Caco-2 (cell line): Measurements from ENCODE around the gene RFTN1. TPM values are rescaled to one million over a fixed set of nuclear protein-coding genes. Genes with fewer than 3 reads are reported as not detected.

ENCODE experiments used
- BruUV-seq: library from RNA; stranded (reverse); fragments of 400-500 nt; replicated peaks from 2 replicates; lab custom pipeline; 2021; lab: Mats Ljungman, UMichigan
- CTCF ChIA-PET: fragments of 300-600 bp; sonication (Branson Sonifier 250); formaldehyde crosslinking; loops from one replicate; lab custom pipeline; 2022; ENCODE audit warnings: antibody characterized with exemption; lab: Charles Lee
- POLR2A ChIA-PET: fragments of 300-600 bp; sonication (Branson Sonifier 250); formaldehyde crosslinking; loops from one replicate; lab custom pipeline; 2022; ENCODE audit warnings: antibody characterized with exemption; lab: Charles Lee
- DNase-seq, 2 experiments: peaks; one replicate each; pipeline versions ENCODE4 v3.0.0 to v3.0.0-alpha.2; 2020 to 2022
- H3K27me3 ChIP-seq: replicated peaks from 2 replicates; pipeline ENCODE4 v1.6.0; 2011; ENCODE audit warnings: low read length; ENCODE audit not compliant: control insufficient read depth, insufficient read depth
- H3K36me3 ChIP-seq: 2 replicates; pipeline ENCODE4 v1.5.1; 2011; ENCODE audit warnings: low read length; ENCODE audit not compliant: control insufficient read depth, insufficient read depth
- H3K4me1 ChIP-seq: fragments of 250-450 bp; sonication (Bioruptor Pico); 2 replicates; pipeline ENCODE4 v1.5.1; 2020; ENCODE audit warnings: mild to moderate bottlenecking
- H3K4me3 ChIP-seq: 2 replicates; pipeline ENCODE4 v1.5.1; 2011; ENCODE audit warnings: low read depth, mild to moderate bottlenecking, control low read depth, low read length
- H3K9me3 ChIP-seq: fragments of 250-450 bp; sonication (Bioruptor Pico); 2 replicates; pipeline ENCODE4 v1.5.1; 2020; ENCODE audit warnings: mild to moderate bottlenecking, moderate library complexity
- H3K27ac Mint-ChIP-seq: one replicate; pipeline ENCODE4 v1.8.0; 2022; ENCODE audit warnings: mixed read lengths; ENCODE audit not compliant: unreplicated experiment
- H3K27me3 Mint-ChIP-seq: one replicate; pipeline ENCODE4 v1.8.0; 2022; ENCODE audit warnings: mixed read lengths; ENCODE audit not compliant: insufficient read depth, unreplicated experiment
- H3K36me3 Mint-ChIP-seq: one replicate; pipeline ENCODE4 v1.8.0; 2022; ENCODE audit warnings: mild to moderate bottlenecking, mixed read lengths; ENCODE audit not compliant: insufficient read depth, unreplicated experiment
- H3K4me1 Mint-ChIP-seq: one replicate; pipeline ENCODE4 v1.8.0; 2022; ENCODE audit warnings: low read depth, mixed read lengths; ENCODE audit not compliant: unreplicated experiment
- H3K4me3 Mint-ChIP-seq: one replicate; pipeline ENCODE4 v1.8.0; 2022; ENCODE audit warnings: mild to moderate bottlenecking, moderate library complexity, mixed read lengths; ENCODE audit not compliant: unreplicated experiment
- H3K9me3 Mint-ChIP-seq: one replicate; pipeline ENCODE4 v1.8.0; 2022; ENCODE audit warnings: mixed read lengths; ENCODE audit not compliant: unreplicated experiment
- intact Hi-C: fragments of 100-400 bp; cut with micrococcal nuclease; formaldehyde crosslinking; loops from one replicate; pipeline ENCODE4 v1.10.0; 2022; ENCODE audit not compliant: unreplicated experiment
- total RNA-seq: library from RNA; stranded (reverse); gene quantifications from 2 replicates; pipeline ENCODE4 v1.2.3, GENCODE V29; 2022
- TF ChIP-seq, protein P1 (sequence below), 2 experiments: fragments of 200-600 bp in 1 of 2; IDR thresholded peaks; 1 replicate in 1 of 2; 2 replicates in 1 of 2; pipeline versions ENCODE4 v1.5.1 to v1.8.0; 2011 to 2022; ENCODE audit warnings: antibody characterized with exemption in 1 of 2, control low read depth in 1 of 2, inconsistent platforms in 1 of 2, low read depth in 1 of 2, low read length in 1 of 2, mild to moderate bottlenecking in 1 of 2, moderate library complexity in 1 of 2; ENCODE audit not compliant: insufficient read depth in 1 of 2, severe bottlenecking in 1 of 2, unreplicated experiment in 1 of 2

Gene RFTN1
- total RNA-seq, 1 experiment from 2014 or later: 10.2 TPM

DNA sequence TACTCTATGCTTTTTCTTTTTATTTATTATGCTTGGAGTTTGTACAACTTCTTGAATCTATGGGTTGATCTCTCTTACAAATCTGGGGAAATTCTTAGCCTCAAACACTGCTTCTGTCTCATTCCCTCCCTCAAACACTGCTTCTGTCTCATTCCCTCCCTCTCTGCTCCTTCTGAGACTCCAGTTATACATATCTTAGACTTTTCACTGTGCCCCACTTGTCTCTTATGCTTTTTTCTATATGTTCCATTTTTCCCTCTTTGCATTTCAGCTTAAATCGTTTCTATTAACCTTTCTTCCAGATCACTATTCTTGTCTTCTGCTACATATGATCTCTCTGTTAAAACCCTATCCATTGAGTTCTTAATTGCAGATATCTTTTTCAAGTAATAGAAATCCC lies 50.4 kb downstream of the RFTN1 start:
- H3K4me1 Mint-ChIP-seq: peaks cover 27% of the 10 kb centered on the region
- TF ChIP-seq, protein P1, sequence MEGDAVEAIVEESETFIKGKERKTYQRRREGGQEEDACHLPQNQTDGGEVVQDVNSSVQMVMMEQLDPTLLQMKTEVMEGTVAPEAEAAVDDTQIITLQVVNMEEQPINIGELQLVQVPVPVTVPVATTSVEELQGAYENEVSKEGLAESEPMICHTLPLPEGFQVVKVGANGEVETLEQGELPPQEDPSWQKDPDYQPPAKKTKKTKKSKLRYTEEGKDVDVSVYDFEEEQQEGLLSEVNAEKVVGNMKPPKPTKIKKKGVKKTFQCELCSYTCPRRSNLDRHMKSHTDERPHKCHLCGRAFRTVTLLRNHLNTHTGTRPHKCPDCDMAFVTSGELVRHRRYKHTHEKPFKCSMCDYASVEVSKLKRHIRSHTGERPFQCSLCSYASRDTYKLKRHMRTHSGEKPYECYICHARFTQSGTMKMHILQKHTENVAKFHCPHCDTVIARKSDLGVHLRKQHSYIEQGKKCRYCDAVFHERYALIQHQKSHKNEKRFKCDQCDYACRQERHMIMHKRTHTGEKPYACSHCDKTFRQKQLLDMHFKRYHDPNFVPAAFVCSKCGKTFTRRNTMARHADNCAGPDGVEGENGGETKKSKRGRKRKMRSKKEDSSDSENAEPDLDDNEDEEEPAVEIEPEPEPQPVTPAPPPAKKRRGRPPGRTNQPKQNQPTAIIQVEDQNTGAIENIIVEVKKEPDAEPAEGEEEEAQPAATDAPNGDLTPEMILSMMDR (IDR thresholded peaks at IDR 0.05; ENCODE audit: insufficient read depth in 1 of 2, low read depth in 1 of 2, low read length in 1 of 2, severe bottlenecking in 1 of 2, unreplicated experiment in 1 of 2): no peak
- no peak overlapping the region for H3K27ac Mint-ChIP-seq
- no peaks in the 10 kb centered on the region for H3K27me3 Mint-ChIP-seq
- Histone ChIP-seq H3K4me1 (peaks cover 13% of the 10 kb centered on the region), H3K27me3 (no peaks in the 10 kb centered on the region), H3K36me3 (no peaks in the 10 kb centered on the region), H3K4me3 (no peak overlapping the region), H3K9me3 (0 out of 2 replicates have a peak, but pooled peaks cover 3% of the 10 kb centered on the region)
- H3K36me3 Mint-ChIP-seq: no peaks in the 10 kb centered on the region
- no peak for DNase-seq
- ChIA-PET CTCF (no interaction called here), POLR2A (no interaction called here)
- intact Hi-C loops: no loop called here
- no peaks in the 10 kb centered on the region for H3K9me3 Mint-ChIP-seq
- no peak overlapping the region for H3K4me3 Mint-ChIP-seq
- BruUV-seq: no TSS peak

DNA sequence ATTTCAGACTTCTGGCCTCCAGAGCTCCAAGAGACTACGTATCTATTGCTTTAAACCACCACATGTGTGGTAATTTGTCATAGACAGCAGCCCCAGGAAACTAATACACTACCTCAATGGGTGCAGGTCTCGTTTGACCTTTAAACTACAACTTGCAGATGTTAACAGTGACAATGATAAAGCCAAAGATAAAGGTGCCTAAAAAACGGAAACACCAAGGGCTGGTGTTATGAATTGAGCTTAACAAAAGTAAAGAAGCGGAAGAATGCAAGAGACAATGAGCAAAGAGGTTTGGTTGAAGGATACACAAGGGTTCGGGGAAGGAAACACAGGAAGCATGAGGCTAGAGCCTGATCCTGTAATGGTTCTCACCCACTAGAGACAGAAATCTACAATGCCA lies 50.8 kb downstream of the RFTN1 start:
- Mint-ChIP-seq H3K9me3 (no peaks in the 10 kb centered on the region), H3K27ac (no peak overlapping the region), H3K4me1 (peaks cover 23% of the 10 kb centered on the region), H3K4me3 (no peak overlapping the region), H3K36me3 (no peaks in the 10 kb centered on the region), H3K27me3 (no peaks in the 10 kb centered on the region)
- TF ChIP-seq, protein P1 (IDR thresholded peaks at IDR 0.05; ENCODE audit: insufficient read depth in 1 of 2, low read depth in 1 of 2, low read length in 1 of 2, severe bottlenecking in 1 of 2, unreplicated experiment in 1 of 2): no peak
- no peaks in the 10 kb centered on the region for H3K36me3 ChIP-seq
- BruUV-seq: no TSS peak
- H3K27me3 ChIP-seq: no peaks in the 10 kb centered on the region
- ChIA-PET CTCF (no interaction called here), POLR2A (no interaction called here)
- H3K4me1 ChIP-seq: peaks cover 8% of the 10 kb centered on the region
- H3K4me3 ChIP-seq: no peak overlapping the region
- no peak for DNase-seq
- H3K9me3 ChIP-seq: 0 out of 2 replicates have a peak, but pooled peaks cover 3% of the 10 kb centered on the region
- intact Hi-C loops: no loop called here

DNA sequence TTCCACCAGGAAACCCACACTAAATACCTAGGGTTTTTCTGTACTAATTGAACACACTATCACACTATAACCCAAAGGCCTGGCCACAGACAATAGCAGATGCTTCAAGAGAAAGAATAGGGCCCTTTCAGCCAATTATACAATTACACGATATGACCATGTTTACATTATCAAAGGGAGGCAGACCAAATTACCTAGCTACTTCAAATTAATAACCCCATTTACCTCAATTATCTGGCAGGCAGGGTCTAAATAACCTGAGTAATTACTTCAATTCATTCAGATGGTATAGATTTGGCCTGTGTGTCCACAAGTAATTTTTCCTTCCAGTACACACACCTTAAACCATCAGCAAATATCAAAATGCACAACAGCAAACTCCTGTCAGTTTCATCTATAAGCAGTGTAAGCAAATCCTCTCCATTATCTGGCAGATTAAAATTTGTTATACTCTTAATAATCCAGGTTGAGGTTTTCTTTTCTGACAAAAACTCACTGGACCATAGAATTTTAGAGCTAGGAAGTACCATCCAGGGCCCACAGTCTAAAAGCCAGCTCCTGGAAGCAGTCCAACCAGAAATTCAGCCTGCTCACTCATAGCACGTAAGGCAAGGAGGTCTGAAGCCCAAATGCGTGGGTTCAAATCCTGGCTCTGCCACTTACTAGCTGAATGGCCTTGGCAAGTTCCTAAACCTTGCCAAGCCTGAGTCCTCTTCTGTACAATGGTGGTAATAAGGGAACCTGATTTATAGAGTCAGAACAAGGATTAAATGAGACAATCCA lies 51.8 kb downstream of the RFTN1 start:
- CTCF ChIA-PET: no interaction called here
- POLR2A ChIA-PET: no interaction called here
- intact Hi-C loops: no loop called here
- TF ChIP-seq, protein P1 (IDR thresholded peaks at IDR 0.05; ENCODE audit: insufficient read depth in 1 of 2, low read depth in 1 of 2, low read length in 1 of 2, severe bottlenecking in 1 of 2, unreplicated experiment in 1 of 2): no peak
- H3K36me3 ChIP-seq: no peaks in the 10 kb centered on the region
- H3K4me1 Mint-ChIP-seq: peaks cover 14% of the 10 kb centered on the region
- 0 out of 2 replicates have a peak, but pooled peaks cover 3% of the 10 kb centered on the region for H3K9me3 ChIP-seq
- no peaks in the 10 kb centered on the region for H3K4me1 ChIP-seq
- no peaks in the 10 kb centered on the region for H3K9me3 Mint-ChIP-seq
- no peak overlapping the region for H3K4me3 ChIP-seq
- no peaks in the 10 kb centered on the region for H3K27me3 ChIP-seq
- no peaks in the 10 kb centered on the region for H3K27me3 Mint-ChIP-seq
- no peak overlapping the region for H3K4me3 Mint-ChIP-seq
- no peak overlapping the region for H3K27ac Mint-ChIP-seq
- BruUV-seq: no TSS peak
- H3K36me3 Mint-ChIP-seq: no peaks in the 10 kb centered on the region
- no peak for DNase-seq
